Measurements from ENCODE around the gene FUCA2.

The FUCA2 gene

GRCh38 chr6:143468026-143468425, 43.5 kb downstream of the FUCA2 start:
- no peak for TF ChIP-seq CTCF (conservative IDR thresholded peaks at IDR 0.05; ENCODE audit: low read depth, low read length)
- no peak for DNase-seq (ENCODE audit: low read depth)
- H3K4me3 ChIP-seq (ENCODE audit: low read depth, low read length) = no peak overlapping the region

GRCh38 chr6:143465546-143465945, 46.0 kb downstream of the FUCA2 start:
- no peak for TF ChIP-seq CTCF (conservative IDR thresholded peaks at IDR 0.05; ENCODE audit: low read depth, low read length)
- H3K4me3 ChIP-seq (ENCODE audit: low read depth, low read length) = no peak overlapping the region
- DNase-seq (ENCODE audit: low read depth) = peak; percentile 18

- no peak overlapping the region for H3K4me3 ChIP-seq (ENCODE audit: low read depth, low read length)
- DNase-seq (ENCODE audit: low read depth) = peak; percentile 43
- TF ChIP-seq CTCF (conservative IDR thresholded peaks at IDR 0.05; ENCODE audit: low read depth, low read length) = no peak
Measured at GRCh38 chr6:143457563-143458359, 53.8 kb downstream of the FUCA2 start.

GRCh38 chr6:143451531-143451930, 60.0 kb downstream of the FUCA2 start:
- H3K4me3 ChIP-seq (ENCODE audit: low read depth, low read length) = peak overlapping the region; percentile 86
- DNase-seq (ENCODE audit: low read depth) = peak; percentile 34
- TF ChIP-seq CTCF (conservative IDR thresholded peaks at IDR 0.05; ENCODE audit: low read depth, low read length) = no peak

- H3K4me3 ChIP-seq (ENCODE audit: low read depth, low read length) = peak within 1 kb of the TSS; percentile 86
- no peak for TF ChIP-seq CTCF (conservative IDR thresholded peaks at IDR 0.05; ENCODE audit: low read depth, low read length)
- DNase-seq (ENCODE audit: low read depth) = peak; percentile 95
Measured at GRCh38 chr6:143450453-143451371, 60.8 kb downstream of the FUCA2 start, which contains the start of the genes ADAT2 and PEX3. Gene ADAT2 (minus strand): TSS chr6:143450695. CDS start chr6:143450658, 37 bp downstream. Gene PEX3 (plus strand): TSS chr6:143450805. CDS start chr6:143451043, 238 bp downstream.

- TF ChIP-seq CTCF (conservative IDR thresholded peaks at IDR 0.05; ENCODE audit: low read depth, low read length) = no peak
- DNase-seq (ENCODE audit: low read depth) = peak; percentile 57
- peak overlapping the region; percentile 86 for H3K4me3 ChIP-seq (ENCODE audit: low read depth, low read length)
Measured at GRCh38 chr6:143449714-143450452, 61.6 kb downstream of the FUCA2 start.

Measured in choroid plexus epithelial cell (primary cell).